Vagina (tissue), 2 donors: Measurements from ENCODE around the gene MCOLN3. TPM values are rescaled to one million over a fixed set of nuclear protein-coding genes. Genes with fewer than 3 reads are reported as not detected.

Source experiments
- DNase-seq, 2 donors: peaks; one replicate each; pipeline ENCODE4 v3.0.0-alpha.2; 2017; ENCODE audit errors: extremely low spot score in 2 of 2
- H3K27ac ChIP-seq: fragments of 200-600 bp; sonication (generic); one replicate; pipeline ENCODE4 v1.5.1; 2019
- H3K27me3 ChIP-seq: fragments of 200-600 bp; sonication (generic); one replicate; pipeline ENCODE4 v1.5.1; 2019
- H3K36me3 ChIP-seq, 2 donors: fragments of 200-600 bp; sonication (generic); one replicate each; pipeline ENCODE4 v1.5.1; 2017 to 2019
- H3K4me1 ChIP-seq: fragments of 200-600 bp; sonication (generic); one replicate; pipeline ENCODE4 v1.5.1; 2019
- H3K4me3 ChIP-seq, 2 donors: fragments of 200-600 bp; sonication (generic); 1 replicate in 1 of 2; 2 replicates in 1 of 2; pipeline ENCODE4 v1.5.1; 2016 to 2019
- H3K9me3 ChIP-seq: fragments of 200-600 bp; sonication (generic); one replicate; pipeline ENCODE4 v1.5.1; 2019
- POLR2A ChIP-seq, 2 donors: fragments of 450-650 bp; IDR thresholded peaks; one replicate each; pipeline ENCODE4 v1.6.1; 2017; ENCODE audit warnings: antibody characterized with exemption in 2 of 2, mild to moderate bottlenecking in 2 of 2, moderate library complexity in 2 of 2
- POLR2AphosphoS5 ChIP-seq, 2 donors: sonication (generic); formaldehyde crosslinking; IDR thresholded peaks; one replicate each; pipeline ENCODE4 v1.9.0; 2017; ENCODE audit warnings: antibody characterized with exemption in 2 of 2, mild to moderate bottlenecking in 2 of 2, low read depth in 1 of 2; ENCODE audit not compliant: insufficient read depth in 1 of 2
- intact Hi-C: fragments of 100-400 bp; cut with DNase I; formaldehyde crosslinking; loops from one replicate; pipeline ENCODE4 v1.15.1; 2023
- total RNA-seq: library from RNA; depleted of rRNA; stranded (reverse); fragments of >200 nt; gene quantifications from one replicate; pipeline ENCODE4 v1.2.3, GENCODE V29; 2016
- TF ChIP-seq, protein P1 (sequence below), 3 experiments: fragments of 450-650 bp in 2 of 3; fragments of 200-600 bp in 1 of 3; sonication (generic) in 1 of 3; IDR thresholded peaks; one replicate each; pipeline ENCODE4 v1.5.1; 2017 to 2019; ENCODE audit warnings: antibody characterized with exemption in 3 of 3, mild to moderate bottlenecking in 2 of 3, moderate library complexity in 2 of 3

Gene MCOLN3, protein sequence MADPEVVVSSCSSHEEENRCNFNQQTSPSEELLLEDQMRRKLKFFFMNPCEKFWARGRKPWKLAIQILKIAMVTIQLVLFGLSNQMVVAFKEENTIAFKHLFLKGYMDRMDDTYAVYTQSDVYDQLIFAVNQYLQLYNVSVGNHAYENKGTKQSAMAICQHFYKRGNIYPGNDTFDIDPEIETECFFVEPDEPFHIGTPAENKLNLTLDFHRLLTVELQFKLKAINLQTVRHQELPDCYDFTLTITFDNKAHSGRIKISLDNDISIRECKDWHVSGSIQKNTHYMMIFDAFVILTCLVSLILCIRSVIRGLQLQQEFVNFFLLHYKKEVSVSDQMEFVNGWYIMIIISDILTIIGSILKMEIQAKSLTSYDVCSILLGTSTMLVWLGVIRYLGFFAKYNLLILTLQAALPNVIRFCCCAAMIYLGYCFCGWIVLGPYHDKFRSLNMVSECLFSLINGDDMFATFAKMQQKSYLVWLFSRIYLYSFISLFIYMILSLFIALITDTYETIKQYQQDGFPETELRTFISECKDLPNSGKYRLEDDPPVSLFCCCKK
- 5.6 TPM for total RNA-seq

- no peaks in the 10 kb centered on the region for H3K9me3 ChIP-seq
Observed at GRCh38 chr1:85048296-85049064, at the start of gene MCOLN3. MCOLN3 (minus strand) TSS chr1:85048500; CDS start chr1:85045360, 3,140 bp downstream.

GRCh38 chr1:85093644-85094043, 45.3 kb upstream of the MCOLN3 start:
- Histone ChIP-seq H3K27ac (no peak overlapping the region), H3K4me3 (no peak overlapping the region), H3K9me3 (no peaks in the 10 kb centered on the region), H3K36me3 (no peaks in the 10 kb centered on the region), H3K27me3 (no peaks in the 10 kb centered on the region), H3K4me1 (no peaks in the 10 kb centered on the region)
- TF ChIP-seq POLR2AphosphoS5 (IDR thresholded peaks at IDR 0.05; ENCODE audit: insufficient read depth in 1 of 2, low read depth in 1 of 2) (no peak), POLR2A (IDR thresholded peaks at IDR 0.05) (no peak)
- TF ChIP-seq, protein P1, sequence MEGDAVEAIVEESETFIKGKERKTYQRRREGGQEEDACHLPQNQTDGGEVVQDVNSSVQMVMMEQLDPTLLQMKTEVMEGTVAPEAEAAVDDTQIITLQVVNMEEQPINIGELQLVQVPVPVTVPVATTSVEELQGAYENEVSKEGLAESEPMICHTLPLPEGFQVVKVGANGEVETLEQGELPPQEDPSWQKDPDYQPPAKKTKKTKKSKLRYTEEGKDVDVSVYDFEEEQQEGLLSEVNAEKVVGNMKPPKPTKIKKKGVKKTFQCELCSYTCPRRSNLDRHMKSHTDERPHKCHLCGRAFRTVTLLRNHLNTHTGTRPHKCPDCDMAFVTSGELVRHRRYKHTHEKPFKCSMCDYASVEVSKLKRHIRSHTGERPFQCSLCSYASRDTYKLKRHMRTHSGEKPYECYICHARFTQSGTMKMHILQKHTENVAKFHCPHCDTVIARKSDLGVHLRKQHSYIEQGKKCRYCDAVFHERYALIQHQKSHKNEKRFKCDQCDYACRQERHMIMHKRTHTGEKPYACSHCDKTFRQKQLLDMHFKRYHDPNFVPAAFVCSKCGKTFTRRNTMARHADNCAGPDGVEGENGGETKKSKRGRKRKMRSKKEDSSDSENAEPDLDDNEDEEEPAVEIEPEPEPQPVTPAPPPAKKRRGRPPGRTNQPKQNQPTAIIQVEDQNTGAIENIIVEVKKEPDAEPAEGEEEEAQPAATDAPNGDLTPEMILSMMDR (IDR thresholded peaks at IDR 0.05), result no peak
- no peak for DNase-seq
- intact Hi-C loops, result no loop called here

More at GRCh38 chr1:85048296-85049064, at the start of gene MCOLN3:
- H3K27ac ChIP-seq, result peak within 1 kb of the TSS; percentile 47
- intact Hi-C loops, result no loop called here
- H3K4me3 ChIP-seq, result peak within 1 kb of the TSS; percentile 50 to 64
- H3K4me1 ChIP-seq, result peaks cover 4% of the 10 kb centered on the region
- H3K36me3 ChIP-seq, result no peaks in the 10 kb centered on the region
- TF ChIP-seq POLR2AphosphoS5 (IDR thresholded peaks at IDR 0.05; ENCODE audit: insufficient read depth in 1 of 2, low read depth in 1 of 2), result no peak
- peaks cover 6% of the 10 kb centered on the region for H3K27me3 ChIP-seq
- DNase-seq, result no peak

- Histone ChIP-seq H3K9me3 (no peaks in the 10 kb centered on the region), H3K4me3 (no peak overlapping the region), H3K4me1 (no peaks in the 10 kb centered on the region), H3K27ac (no peak overlapping the region), H3K27me3 (no peaks in the 10 kb centered on the region), H3K36me3 (no peaks in the 10 kb centered on the region)
- no peak for DNase-seq
- no peak for TF ChIP-seq POLR2AphosphoS5 (IDR thresholded peaks at IDR 0.05; ENCODE audit: insufficient read depth in 1 of 2, low read depth in 1 of 2)
- no peak for TF ChIP-seq POLR2A (IDR thresholded peaks at IDR 0.05)
- TF ChIP-seq, protein P1 (IDR thresholded peaks at IDR 0.05), result no peak
- intact Hi-C loops, result no loop called here
Observed at GRCh38 chr1:85091671-85092280, 43.5 kb upstream of the MCOLN3 start.

DNA sequence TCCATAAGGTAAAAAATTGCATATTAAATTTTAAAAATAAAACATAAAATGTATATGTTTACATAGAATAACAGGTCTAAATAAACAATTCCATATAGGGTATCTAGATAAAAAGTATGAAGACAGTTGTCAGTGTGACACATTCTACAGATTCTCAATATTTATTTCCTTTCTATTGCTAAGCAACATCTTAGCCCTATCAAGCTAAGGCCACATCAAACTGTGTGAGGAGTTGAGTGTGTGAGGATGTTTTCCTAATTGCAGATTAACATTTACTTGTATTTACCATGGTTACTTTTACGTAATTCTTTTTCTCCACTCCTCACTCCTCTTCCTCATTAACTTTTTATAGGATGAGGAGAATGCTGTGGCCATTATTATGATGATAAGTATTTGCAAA, 41.9 kb upstream of the MCOLN3 start:
- intact Hi-C loops, result no loop called here
- TF ChIP-seq POLR2A (IDR thresholded peaks at IDR 0.05) (no peak), POLR2AphosphoS5 (IDR thresholded peaks at IDR 0.05; ENCODE audit: insufficient read depth in 1 of 2, low read depth in 1 of 2) (no peak)
- TF ChIP-seq, protein P1 (IDR thresholded peaks at IDR 0.05), result no peak
- DNase-seq, result no peak
- no peaks in the 10 kb centered on the region for H3K36me3 ChIP-seq
- H3K4me3 ChIP-seq, result no peak overlapping the region
- H3K9me3 ChIP-seq, result no peaks in the 10 kb centered on the region
- no peak overlapping the region for H3K27ac ChIP-seq
- H3K4me1 ChIP-seq, result no peaks in the 10 kb centered on the region
- no peaks in the 10 kb centered on the region for H3K27me3 ChIP-seq

GRCh38 chr1:85089203-85089602, 40.9 kb upstream of the MCOLN3 start:
- intact Hi-C loops, result no loop called here
- TF ChIP-seq POLR2A (IDR thresholded peaks at IDR 0.05) (no peak), POLR2AphosphoS5 (IDR thresholded peaks at IDR 0.05; ENCODE audit: insufficient read depth in 1 of 2, low read depth in 1 of 2) (no peak)
- TF ChIP-seq, protein P1 (IDR thresholded peaks at IDR 0.05), result no peak
- no peaks in the 10 kb centered on the region for H3K9me3 ChIP-seq
- H3K4me3 ChIP-seq, result no peak overlapping the region
- no peaks in the 10 kb centered on the region for H3K27me3 ChIP-seq
- H3K4me1 ChIP-seq, result no peaks in the 10 kb centered on the region
- no peak overlapping the region for H3K27ac ChIP-seq
- no peak for DNase-seq
- H3K36me3 ChIP-seq, result no peaks in the 10 kb centered on the region
